Tibial nerve (tissue), 4 donors: ENCODE data around the gene TTC21A. TPM values are rescaled to one million over a fixed set of nuclear protein-coding genes. Genes with fewer than 3 reads are reported as not detected.

Source experiments
- DNase-seq, 2 donors: peaks; one replicate each; pipeline ENCODE4 v3.0.0-alpha.2; 2019; ENCODE audit warnings: low spot score in 2 of 2
- H3K27ac ChIP-seq, 4 donors: fragments of 200-600 bp; sonication (generic) in 3 of 4; one replicate each; pipeline ENCODE4 v1.5.1; 2017 to 2019; ENCODE audit warnings: mild to moderate bottlenecking in 1 of 4
- H3K27me3 ChIP-seq, 2 donors: fragments of 200-600 bp; sonication (generic) in 1 of 2; one replicate each; pipeline versions ENCODE4 v1.5.1 to v1.6.0; 2017 to 2019
- H3K36me3 ChIP-seq, 3 donors: fragments of 200-600 bp; sonication (generic); one replicate each; pipeline ENCODE4 v1.5.1; 2018 to 2019
- H3K4me1 ChIP-seq, 4 donors: fragments of 200-600 bp; sonication (generic) in 3 of 4; one replicate each; pipeline ENCODE4 v1.5.1; 2017 to 2019
- H3K4me3 ChIP-seq, 4 donors: fragments of 200-600 bp; sonication (generic) in 3 of 4; one replicate each; pipeline ENCODE4 v1.5.1; 2017 to 2019; ENCODE audit warnings: mild to moderate bottlenecking in 1 of 4, moderate library complexity in 1 of 4
- H3K9me3 ChIP-seq, 4 donors: fragments of 200-600 bp; sonication (generic) in 3 of 4; one replicate each; pipeline ENCODE4 v1.5.1; 2017 to 2019
- CTCF ChIP-seq, 5 experiments: fragments of 200-600 bp in 3 of 5; fragments of 450-650 bp in 2 of 5; sonication (generic) in 3 of 5; IDR thresholded peaks; one replicate each; pipeline ENCODE4 v1.5.1; 2016 to 2019; ENCODE audit warnings: antibody characterized with exemption in 5 of 5, mild to moderate bottlenecking in 3 of 5, moderate library complexity in 2 of 5
- EP300 ChIP-seq, 2 donors: sonication (generic); formaldehyde crosslinking; IDR thresholded peaks; one replicate each; pipeline ENCODE4 v1.6.1; 2017; ENCODE audit warnings: antibody characterized with exemption in 2 of 2, mild to moderate bottlenecking in 1 of 2
- POLR2A ChIP-seq, 2 donors: fragments of 450-650 bp; IDR thresholded peaks; one replicate each; pipeline ENCODE4 v1.6.1; 2017; ENCODE audit warnings: antibody characterized with exemption in 2 of 2, mild to moderate bottlenecking in 2 of 2, moderate library complexity in 2 of 2
- WGBS, 2 donors: methylation state at CpG; one replicate each; pipeline ENCODE4 v1.1.5; 2018; 5-methylcytosine and 5-hydroxymethylcytosine counted together
- total RNA-seq, 4 donors: library from RNA; depleted of rRNA; stranded (reverse); fragments of >200 nt; gene quantifications; one replicate each; pipeline ENCODE4 v1.1.0, GENCODE V29; 2016

The TTC21A gene
- total RNA-seq, 4 donors from 2014 or later = 11.5 to 21.6 (median 12.8) TPM

GRCh38 chr3:39088889-39089288, 18.6 kb upstream of the TTC21A start:
- Histone ChIP-seq H3K4me3 (no peak overlapping the region), H3K9me3 (no peaks in the 10 kb centered on the region), H3K4me1 (no peaks in the 10 kb centered on the region), H3K27me3 (no peaks in the 10 kb centered on the region), H3K36me3 (peaks cover 0 to 93% (median 7%) of the 10 kb centered on the region in 3 donors), H3K27ac (no peak overlapping the region)
- no peak for DNase-seq
- TF ChIP-seq POLR2A (IDR thresholded peaks at IDR 0.05) = no peak
- TF ChIP-seq CTCF (IDR thresholded peaks at IDR 0.05) = no peak
- no peak for TF ChIP-seq EP300 (IDR thresholded peaks at IDR 0.05)
- WGBS, 2 donors = 63 to 70% methylated on average over 3 of the region's 3 CpGs

- TF ChIP-seq EP300 (IDR thresholded peaks at IDR 0.05) = no peak
- no peak for TF ChIP-seq POLR2A (IDR thresholded peaks at IDR 0.05)
- no peak for TF ChIP-seq CTCF (IDR thresholded peaks at IDR 0.05)
- Histone ChIP-seq H3K4me3 (no peak overlapping the region), H3K36me3 (peaks cover 0 to 97% (median 7%) of the 10 kb centered on the region in 3 donors), H3K27me3 (no peaks in the 10 kb centered on the region), H3K4me1 (peaks cover 0 to 6% (median 0%) of the 10 kb centered on the region in 4 donors), H3K9me3 (no peaks in the 10 kb centered on the region), H3K27ac (no peak overlapping the region)
- no peak for DNase-seq
- WGBS, 2 donors = 90 to 92% methylated on average over 2 of the region's 2 CpGs
These were observed 16.6 kb upstream of the TTC21A start for GRCh38 chr3:39090922-39091321.

- no peak overlapping the region for H3K4me3 ChIP-seq
- H3K27ac ChIP-seq = peak overlapping the region in 1 of 4 donors; percentile 32
- H3K9me3 ChIP-seq = no peaks in the 10 kb centered on the region
- H3K27me3 ChIP-seq = no peaks in the 10 kb centered on the region
- TF ChIP-seq POLR2A (IDR thresholded peaks at IDR 0.05) (no peak), EP300 (IDR thresholded peaks at IDR 0.05) (no peak), CTCF (IDR thresholded peaks at IDR 0.05) (no peak)
- WGBS, 2 donors = 70 to 77% methylated on average over 7 of the region's 7 CpGs
- DNase-seq = no peak
- peaks cover 0 to 96% (median 0%) of the 10 kb centered on the region in 3 donors for H3K36me3 ChIP-seq
- H3K4me1 ChIP-seq = peaks cover 0 to 17% (median 0%) of the 10 kb centered on the region in 4 donors
These were observed 12.4 kb upstream of the TTC21A start for GRCh38 chr3:39094851-39095677.

- TF ChIP-seq POLR2A (IDR thresholded peaks at IDR 0.05) (no peak), CTCF (IDR thresholded peaks at IDR 0.05) (no peak), EP300 (IDR thresholded peaks at IDR 0.05) (no peak)
- H3K4me1 ChIP-seq = peaks cover 0 to 17% (median 0%) of the 10 kb centered on the region in 4 donors
- WGBS, 2 donors = 44 to 47% methylated on average over 3 of the region's 3 CpGs
- peak overlapping the region in 2 of 4 donors; percentile 32 to 62 for H3K27ac ChIP-seq
- H3K9me3 ChIP-seq = no peaks in the 10 kb centered on the region
- H3K4me3 ChIP-seq = no peak overlapping the region
- DNase-seq = no peak
- peaks cover 0 to 98% (median 0%) of the 10 kb centered on the region in 3 donors for H3K36me3 ChIP-seq
- no peaks in the 10 kb centered on the region for H3K27me3 ChIP-seq
These were observed 11.7 kb upstream of the TTC21A start for GRCh38 chr3:39095778-39096177.

- H3K4me1 ChIP-seq = peaks cover 0 to 27% (median 2%) of the 10 kb centered on the region in 4 donors
- WGBS, 2 donors = 6 to 16% methylated on average over 3 of the region's 3 CpGs
- peaks cover 0 to 97% (median 0%) of the 10 kb centered on the region in 3 donors for H3K36me3 ChIP-seq
- no peak overlapping the region for H3K4me3 ChIP-seq
- no peak for DNase-seq
- TF ChIP-seq CTCF (IDR thresholded peaks at IDR 0.05) (no peak), POLR2A (IDR thresholded peaks at IDR 0.05) (no peak), EP300 (IDR thresholded peaks at IDR 0.05) (no peak)
- H3K27ac ChIP-seq = peak overlapping the region in 2 of 4 donors; percentile 32 to 62
- H3K27me3 ChIP-seq = no peaks in the 10 kb centered on the region
- H3K9me3 ChIP-seq = no peaks in the 10 kb centered on the region
These were observed 10.7 kb upstream of the TTC21A start for GRCh38 chr3:39096775-39097174.
